ENCODE measurements around the gene TFF2.

The TFF2 gene, protein sequence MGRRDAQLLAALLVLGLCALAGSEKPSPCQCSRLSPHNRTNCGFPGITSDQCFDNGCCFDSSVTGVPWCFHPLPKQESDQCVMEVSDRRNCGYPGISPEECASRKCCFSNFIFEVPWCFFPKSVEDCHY

DNA sequence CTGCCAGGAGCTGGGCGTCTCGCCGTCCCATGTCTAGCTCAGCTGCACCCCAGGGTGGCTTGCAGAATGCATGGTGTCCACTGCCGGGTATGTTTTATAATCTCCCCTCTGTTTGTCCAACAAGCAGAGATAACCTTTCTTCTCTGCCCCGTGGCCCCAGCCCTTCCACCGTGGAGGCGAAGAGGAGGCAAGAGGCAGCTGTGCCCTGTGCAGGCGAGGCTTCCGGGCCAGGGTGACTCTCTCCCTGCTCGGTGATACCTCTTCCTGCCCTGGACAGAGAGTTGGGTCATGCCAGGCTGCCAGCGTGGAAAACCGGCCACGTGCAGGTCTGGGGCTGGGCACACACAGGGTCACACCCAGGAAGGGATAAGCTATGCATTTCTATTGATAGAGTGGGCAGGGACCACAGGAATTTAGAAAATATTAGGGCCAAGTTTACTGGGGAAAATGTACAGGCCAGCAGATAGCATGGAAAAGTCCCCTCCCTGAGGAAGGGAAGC, at the start of gene TFF2:
Gene TFF2 (minus strand): TSS at position 68 of the 500 bp plus-strand sequence. CDS start 37 bp downstream, at position 31.
- no peak for DNase-seq

DNA sequence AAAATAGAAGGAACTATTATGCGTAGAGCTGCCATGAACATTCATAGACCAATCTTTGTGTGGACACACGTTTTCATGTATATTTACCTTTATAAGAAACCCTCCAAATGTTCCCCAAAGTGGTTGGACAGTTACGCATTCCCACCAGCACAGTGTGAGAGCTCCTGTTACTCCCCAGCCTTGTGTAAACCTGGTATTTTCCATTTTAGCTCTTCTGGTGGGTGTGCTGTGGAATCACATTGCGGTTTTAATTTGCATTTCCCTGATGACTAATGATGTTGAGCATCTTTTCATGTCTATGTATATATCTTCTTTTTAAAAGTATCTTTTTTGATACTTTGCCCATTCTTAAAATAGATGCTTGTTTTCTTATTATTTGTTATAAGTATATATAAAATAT, 49.7 kb upstream of the TFF2 start:
- no peak for DNase-seq

DNA sequence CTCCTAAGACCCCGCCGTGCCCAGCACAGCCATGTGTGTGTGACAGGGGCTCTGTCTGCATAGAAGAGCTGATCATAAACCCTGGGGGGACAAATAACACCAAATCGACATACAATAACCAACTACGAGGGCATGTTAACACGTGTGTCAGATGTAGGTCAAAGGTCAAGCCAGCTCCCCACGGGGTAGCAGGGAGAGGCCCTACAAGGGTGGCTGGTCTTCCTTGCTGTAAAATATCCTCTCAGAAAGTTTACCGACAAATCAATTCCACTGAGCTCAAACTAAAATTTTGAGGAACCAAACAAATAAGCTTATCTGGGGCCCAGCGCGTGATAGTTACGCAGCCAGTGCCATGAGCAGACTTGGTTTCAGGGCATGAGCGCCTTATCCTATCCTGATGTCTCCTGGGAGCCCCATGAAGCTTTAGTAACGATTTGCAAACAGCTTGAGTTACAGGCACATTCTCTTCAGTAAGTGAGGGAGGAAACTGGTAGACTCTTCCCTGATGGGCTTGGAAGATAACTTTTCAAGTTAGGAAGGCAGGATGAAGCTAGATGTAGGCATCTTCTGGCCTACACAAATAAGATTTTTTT, 47.7 kb upstream of the TFF2 start:
- no peak for DNase-seq

- no peak for DNase-seq
Measured at GRCh38 chr21:42397746-42398394, 47.1 kb upstream of the TFF2 start.

- no peak for DNase-seq
Measured at GRCh38 chr21:42396799-42397745, 46.3 kb upstream of the TFF2 start.

DNA sequence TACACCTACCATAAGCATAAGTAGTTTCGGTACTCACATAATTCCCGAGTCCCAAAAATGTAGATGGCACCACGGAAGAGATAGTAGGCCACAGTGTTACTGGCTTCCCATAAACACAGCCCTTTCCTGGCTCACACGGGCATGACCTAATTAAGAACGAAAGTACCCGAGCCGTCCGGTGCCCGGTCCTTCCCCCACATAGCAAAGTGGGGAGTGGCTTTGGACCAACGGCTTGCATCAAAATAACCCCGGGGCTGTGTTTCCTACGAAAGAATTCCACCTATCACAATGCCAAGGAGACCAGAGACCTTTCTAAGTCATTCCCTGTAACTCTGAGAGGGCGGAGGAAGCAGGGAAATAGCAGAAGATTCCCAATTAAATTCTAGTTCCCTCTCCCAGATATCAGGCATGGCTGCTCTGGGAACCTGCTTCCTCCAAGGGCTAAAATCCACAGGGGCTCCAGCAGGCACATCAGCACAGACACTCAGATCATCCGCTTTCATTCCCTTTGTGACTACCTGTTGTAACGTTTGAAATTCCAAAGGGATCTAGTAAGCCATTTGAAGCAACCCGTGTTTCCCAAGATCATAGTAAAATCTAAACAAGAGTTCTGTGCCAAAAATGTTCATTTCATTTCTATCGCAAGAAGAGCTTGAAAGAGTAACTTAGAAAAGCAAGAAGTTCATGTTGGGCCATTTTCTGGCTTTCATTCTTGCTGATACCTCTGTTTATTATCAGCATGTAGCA, 45.3 kb upstream of the TFF2 start, which contains the start of gene TMPRSS3:
Gene TMPRSS3 (minus strand): TSS at position 148 of the 747 bp plus-strand sequence. CDS start 635 bp downstream, outside the sequence.
- no peak for DNase-seq

DNA sequence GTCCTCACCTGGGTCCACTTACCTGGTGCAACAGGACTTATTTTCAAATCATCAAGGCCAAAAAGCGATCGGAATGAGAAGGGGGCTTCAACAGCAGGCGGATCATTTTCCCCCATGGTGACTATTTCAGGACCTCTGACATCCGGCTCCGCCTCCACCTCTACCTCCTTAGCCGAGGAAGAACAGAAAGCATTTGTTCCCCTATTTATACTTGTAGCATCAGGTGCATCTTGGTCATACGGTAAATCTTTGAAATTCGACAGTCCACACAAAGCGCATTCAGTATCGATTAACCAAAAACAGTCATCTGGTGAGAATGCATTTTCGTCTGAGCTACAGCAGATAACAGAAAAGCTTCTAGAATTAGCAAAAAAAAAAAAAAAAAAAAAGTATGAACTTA, 44.5 kb upstream of the TFF2 start:
- DNase-seq: no peak

GRCh38 chr21:42393443-42393950, 42.7 kb upstream of the TFF2 start:
- no peak for DNase-seq

- no peak for DNase-seq
Measured at GRCh38 chr21:42392731-42393442, 42.1 kb upstream of the TFF2 start.

DNA sequence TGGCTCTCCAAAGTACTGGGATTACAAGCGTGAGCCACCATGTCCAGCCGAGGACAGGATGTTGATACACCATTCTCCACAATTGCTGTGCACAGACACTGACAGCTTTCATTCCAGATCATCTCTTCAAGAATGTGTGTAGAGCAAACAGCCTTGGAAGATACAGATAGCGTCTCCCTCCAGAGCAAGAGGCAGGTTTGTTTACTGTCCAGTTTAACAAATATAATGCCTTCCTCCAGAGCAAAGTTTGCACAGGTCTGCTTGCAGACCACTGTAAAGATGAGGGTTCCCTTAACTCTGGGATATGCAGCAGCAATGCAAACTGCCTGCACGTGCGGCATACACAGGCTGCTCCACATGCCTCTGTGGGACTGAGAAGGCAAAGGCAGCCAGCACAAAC, 40.5 kb upstream of the TFF2 start:
- no peak for DNase-seq

- no peak for DNase-seq
Measured at GRCh38 chr21:42390696-42391095, 39.9 kb upstream of the TFF2 start.

DNA sequence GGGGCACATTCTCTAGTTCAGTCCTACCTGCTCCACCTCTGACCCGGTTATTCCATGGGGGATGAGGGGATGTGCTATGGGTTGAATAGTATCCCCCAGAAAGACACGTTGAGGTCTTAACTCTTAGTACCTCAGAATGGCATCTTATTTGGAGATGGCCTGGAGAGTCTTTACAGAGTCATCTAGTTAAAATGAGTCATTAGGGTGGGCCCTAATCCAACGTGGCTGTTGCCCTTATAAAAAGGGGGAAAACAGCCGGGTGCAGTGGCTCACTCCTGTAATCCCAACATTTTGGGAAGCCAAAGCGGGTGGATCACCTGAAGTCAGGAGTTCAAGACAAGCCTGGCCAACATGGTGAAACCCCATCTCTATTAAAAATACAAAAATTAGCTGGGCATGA, 39.4 kb upstream of the TFF2 start:
- DNase-seq: no peak

GRCh38 chr21:42389449-42389835, 38.6 kb upstream of the TFF2 start:
- no peak for DNase-seq

- no peak for DNase-seq
Measured at GRCh38 chr21:42388740-42389448, 38.1 kb upstream of the TFF2 start.

DNA sequence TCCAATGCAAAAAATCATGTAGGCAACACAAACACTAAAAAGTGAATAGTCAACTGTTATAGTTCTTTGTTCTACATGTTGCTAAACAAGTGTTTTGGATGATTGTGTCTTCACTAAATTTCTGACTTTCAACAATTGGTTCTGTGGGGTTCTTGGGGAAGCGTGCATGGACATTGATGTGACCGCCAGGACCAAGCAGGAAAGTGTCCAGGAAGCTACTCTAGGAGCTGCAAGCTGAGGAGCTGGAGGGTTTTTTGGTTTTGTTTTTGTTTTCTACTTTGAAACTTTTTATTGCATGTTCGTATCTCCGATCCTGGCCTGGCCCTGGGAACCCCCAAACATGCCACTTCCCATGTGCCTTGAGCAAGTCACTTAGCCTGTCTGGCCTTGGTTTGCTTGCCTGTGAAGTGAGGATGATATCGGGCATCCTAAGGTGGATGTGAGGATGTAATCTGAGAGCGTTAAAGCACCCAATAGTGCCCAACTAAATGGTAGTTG, 37.1 kb upstream of the TFF2 start:
- DNase-seq: no peak

DNA sequence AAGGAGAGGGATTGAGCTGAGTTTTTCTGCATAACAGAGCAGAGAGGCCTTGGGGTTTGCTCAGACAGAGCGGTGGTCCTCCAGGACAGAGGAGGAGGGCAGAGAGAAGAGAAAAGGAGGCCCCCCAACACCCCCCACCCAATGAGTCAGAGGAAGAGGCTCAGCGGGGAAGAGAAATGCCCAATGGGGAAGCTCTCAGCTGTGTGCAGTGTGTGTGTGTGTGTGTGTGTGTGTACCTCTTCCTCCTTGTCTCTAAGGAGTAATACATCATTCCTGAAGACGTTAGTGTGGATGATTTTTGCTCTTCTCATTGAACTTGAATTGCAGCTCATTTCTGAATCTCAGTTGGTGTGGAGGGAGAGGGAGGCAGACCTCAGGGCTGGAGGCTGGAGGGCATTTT, 36.4 kb upstream of the TFF2 start:
- DNase-seq: no peak

- DNase-seq: no peak
Measured at GRCh38 chr21:42386034-42386591, 35.3 kb upstream of the TFF2 start.

GRCh38 chr21:42385619-42386018, 34.8 kb upstream of the TFF2 start:
- no peak for DNase-seq

DNA sequence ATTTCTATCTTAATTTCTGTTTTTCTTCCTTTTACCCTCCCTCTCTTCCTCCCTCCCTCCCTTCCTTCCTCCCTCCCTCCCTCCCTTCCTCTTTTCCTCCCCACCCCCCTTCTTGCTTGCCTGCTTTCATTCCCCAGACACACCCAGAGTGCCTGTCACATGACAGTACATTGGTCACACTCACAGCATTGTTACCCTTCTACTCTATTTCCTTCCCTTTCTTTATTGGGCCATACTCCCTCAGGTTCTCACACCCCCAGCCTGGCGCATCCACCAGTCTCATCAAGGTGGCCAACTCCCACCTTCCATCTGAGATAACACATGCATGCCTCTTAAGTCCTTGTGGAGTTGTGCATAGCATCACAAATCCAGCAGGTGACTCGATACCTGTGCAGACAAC, 34.2 kb upstream of the TFF2 start:
- DNase-seq: no peak

Measured in NCI-H2081 treated with DMSO at 0.1 percent for 48 hours (cell line).